GM21737 (cell line): Measurements from ENCODE around the gene MALRD1.
"Not testable (repeated sequence)": the region's sequence is repeated elsewhere in the genome, so short reads cannot be mapped to it uniquely, and the experiment has no call there.

Source experiments
- ATAC-seq: cut with Tn5 transposase; IDR thresholded peaks from one replicate; pipeline ENCODE4 v1.9.1; 2021; ENCODE audit warnings: mild to moderate bottlenecking, moderate library complexity; ENCODE audit not compliant: unreplicated experiment

The MALRD1 gene

GRCh38 chr10:19480353-19480752, 431.8 kb downstream of the MALRD1 start:
- no peak for ATAC-seq

DNA sequence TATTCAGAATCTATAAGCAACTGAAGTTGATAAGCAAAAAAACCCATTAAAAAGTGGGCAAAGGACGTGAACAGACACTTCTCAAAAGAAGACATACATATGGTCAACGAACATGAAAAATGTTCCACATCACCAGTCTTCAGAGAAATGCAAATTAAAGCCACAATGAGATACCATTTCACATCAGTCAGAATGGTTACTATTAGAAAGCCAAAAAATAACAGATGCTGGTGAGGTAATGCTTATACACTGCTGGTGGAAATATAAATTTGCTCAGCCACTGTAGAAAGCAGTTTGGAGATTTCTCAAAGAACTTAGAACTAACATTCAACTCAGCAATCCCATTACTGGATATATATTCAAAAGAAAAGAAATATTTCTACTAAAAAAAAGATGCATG, 434.8 kb downstream of the MALRD1 start:
- ATAC-seq = no peak

GRCh38 chr10:19488592-19489280, 440.1 kb downstream of the MALRD1 start:
- ATAC-seq = no peak

DNA sequence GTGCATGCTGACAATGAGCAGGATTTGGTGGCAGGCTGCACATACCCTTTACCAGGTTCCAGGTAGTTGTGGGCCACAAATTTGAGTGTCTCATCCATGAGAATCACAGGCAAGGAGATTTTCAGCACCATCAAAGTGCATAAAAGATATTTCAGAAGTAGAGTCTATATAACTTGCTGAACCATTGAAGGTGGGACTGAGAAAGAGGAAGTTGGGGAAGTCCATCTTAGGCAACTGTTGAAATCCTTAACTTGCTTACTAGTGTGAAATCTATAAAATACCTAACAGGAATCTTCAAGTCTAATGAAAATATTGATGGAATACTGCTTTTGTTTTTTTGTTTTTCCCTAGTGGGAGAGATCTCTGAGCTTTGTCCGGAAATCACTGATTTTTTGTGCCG, 442.6 kb downstream of the MALRD1 start:
- ATAC-seq = no peak

DNA sequence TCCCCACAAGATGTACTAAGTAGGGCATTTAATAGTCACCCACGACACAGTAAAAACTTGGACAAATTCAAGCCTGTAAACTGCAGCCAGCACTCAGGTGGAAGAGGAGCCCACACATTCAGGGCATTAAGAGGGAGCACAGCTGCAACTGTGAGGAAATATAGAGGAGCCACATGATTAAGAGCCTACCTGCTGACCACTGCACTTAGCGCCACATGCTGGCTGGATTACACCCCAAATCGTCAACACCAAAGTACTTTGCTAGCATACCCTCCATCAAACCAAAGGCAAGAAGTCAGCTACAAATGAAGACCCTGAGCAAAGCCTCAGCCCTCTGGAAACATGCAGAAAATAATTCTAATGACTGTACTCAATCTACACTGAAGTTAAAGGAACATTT, 445.3 kb downstream of the MALRD1 start:
- ATAC-seq = no peak

DNA sequence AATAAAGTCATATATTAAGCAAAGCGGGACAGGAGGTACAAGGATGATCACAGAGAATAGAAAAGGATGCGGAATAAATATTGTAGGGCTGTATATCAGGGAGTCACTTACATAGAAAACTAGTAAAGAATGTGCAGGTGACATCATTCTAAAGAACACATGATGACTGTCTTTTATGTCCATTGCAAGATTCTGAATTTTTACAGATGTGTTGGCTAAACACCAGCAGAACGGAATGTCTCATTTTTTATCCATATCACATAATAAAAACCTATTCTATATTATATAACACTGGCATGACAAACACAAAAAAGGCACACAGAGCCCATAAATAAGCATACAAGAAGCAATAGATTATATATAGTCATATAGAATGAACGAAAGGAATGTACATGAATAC, 448.4 kb downstream of the MALRD1 start:
- ATAC-seq = no peak

- no peak for ATAC-seq
Observed at GRCh38 chr10:19498393-19499290, 450.0 kb downstream of the MALRD1 start.

DNA sequence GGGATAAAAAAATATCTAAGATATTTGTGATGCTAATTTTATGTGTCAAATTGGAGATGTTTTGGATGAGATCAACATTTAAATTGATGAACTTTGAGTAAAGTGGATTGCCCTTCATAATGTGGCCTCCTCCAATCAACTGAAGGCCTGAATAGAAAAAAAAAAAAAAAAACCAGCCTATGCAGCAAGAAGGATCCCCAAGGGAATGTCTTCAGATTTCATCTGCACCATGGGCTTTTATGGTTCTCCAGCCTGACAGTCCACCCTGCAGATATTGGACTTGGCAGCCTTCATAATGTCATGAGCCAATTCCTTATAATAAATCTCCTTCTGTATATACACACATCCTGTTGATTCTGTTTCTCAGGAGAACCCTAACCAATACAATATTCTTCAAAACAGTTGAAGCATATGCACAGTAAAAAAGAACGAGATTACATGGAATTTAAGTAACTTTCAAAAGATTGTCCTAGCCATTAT, 450.7 kb downstream of the MALRD1 start:
- no peak for ATAC-seq

GRCh38 chr10:19500959-19501358, 452.4 kb downstream of the MALRD1 start:
- no peak for ATAC-seq

- no peak for ATAC-seq
Observed at GRCh38 chr10:19505320-19506312, 457.0 kb downstream of the MALRD1 start.

GRCh38 chr10:19510005-19510732, 461.6 kb downstream of the MALRD1 start:
- ATAC-seq = not testable (repeated sequence)

- ATAC-seq = no peak
Observed at GRCh38 chr10:19518109-19518508, 469.5 kb downstream of the MALRD1 start.

DNA sequence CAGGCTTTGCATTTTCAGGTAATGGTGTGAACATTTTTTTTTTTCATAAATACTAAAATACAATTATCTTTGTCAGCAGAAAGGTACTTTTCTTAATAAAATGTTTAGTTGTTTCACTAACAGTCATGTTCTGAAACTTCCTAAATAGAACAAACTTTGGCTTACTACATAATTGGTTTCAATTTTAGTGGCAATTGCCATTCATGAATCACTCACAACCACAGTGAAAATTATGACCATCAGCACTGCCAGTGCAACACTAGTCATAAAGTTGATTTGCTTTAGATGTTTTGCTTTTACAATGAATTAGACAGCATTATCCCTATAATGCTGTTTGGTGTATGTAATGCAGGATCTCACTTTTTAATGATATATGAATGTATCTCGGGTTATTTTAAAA, 470.0 kb downstream of the MALRD1 start:
- no peak for ATAC-seq

GRCh38 chr10:19531324-19531723, 482.7 kb downstream of the MALRD1 start:
- ATAC-seq = no peak

GRCh38 chr10:19532411-19532810, 483.8 kb downstream of the MALRD1 start:
- no peak for ATAC-seq

GRCh38 chr10:19541299-19541698, 492.7 kb downstream of the MALRD1 start:
- no peak for ATAC-seq

DNA sequence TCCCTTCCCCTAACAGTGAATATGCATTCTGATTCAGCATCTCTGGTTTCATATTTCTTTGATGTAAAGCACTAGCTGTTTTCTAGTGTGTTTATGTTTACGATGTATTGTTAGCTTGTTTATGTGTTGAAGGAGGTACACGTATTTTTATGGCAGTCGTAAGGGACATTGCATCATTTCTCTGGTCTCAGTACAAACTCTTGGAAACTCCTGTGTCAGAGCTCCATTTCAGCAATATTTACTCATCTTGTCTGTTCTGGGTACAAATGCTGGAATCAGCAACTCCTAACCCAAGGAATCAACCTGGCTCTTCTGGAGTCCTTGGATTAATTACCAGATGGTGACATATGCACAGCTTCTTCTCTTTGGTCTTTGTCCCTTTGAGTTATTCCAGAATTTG, 497.6 kb downstream of the MALRD1 start:
- no peak for ATAC-seq

GRCh38 chr10:19549503-19549902, 500.9 kb downstream of the MALRD1 start:
- no peak for ATAC-seq

DNA sequence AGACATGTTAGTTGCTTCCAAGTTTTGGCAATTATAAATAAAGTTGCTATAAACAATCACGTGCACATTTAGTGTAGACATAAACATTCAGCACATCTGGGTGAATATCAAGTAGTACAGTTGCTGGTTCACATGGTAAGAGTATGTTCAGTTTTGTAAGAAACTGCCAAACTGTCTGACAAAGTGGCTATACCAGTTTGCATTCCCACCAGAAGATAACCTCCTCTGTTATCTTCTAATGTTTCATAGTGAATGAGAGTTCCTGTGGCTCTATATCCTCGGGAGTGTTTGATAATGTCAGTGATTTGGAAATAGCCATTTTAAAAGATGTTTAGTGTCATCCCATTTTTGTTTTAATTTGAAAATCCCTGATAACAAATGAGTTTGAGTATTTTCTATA, 508.1 kb downstream of the MALRD1 start:
- no peak for ATAC-seq

DNA sequence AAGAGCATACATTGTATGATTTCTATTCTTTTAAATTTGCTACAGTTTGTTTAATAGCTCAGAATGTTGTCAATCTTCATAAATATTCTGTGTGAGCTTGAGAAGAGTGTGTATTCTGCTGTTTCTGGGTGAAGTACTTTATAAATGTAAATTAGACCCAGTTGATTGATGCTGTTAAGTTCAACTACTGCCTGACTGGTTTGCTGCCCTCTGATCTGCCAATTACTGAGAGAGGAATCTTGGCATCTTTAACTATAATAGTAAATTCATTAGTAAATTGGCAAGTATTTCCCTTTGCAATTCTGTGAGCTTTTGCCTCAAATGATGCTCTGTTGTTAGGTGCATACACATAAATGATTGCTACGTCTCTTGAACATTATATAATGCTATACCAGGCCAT, 512.6 kb downstream of the MALRD1 start:
- ATAC-seq = no peak
